Measurements from ENCODE around the gene PCMTD2. TPM values are rescaled to one million over a fixed set of nuclear protein-coding genes. Genes with fewer than 3 reads are reported as not detected.

PCMTD2 gene
- total RNA-seq, 2 donors from 2014 or later, result 23.3 to 35.7 TPM

DNA sequence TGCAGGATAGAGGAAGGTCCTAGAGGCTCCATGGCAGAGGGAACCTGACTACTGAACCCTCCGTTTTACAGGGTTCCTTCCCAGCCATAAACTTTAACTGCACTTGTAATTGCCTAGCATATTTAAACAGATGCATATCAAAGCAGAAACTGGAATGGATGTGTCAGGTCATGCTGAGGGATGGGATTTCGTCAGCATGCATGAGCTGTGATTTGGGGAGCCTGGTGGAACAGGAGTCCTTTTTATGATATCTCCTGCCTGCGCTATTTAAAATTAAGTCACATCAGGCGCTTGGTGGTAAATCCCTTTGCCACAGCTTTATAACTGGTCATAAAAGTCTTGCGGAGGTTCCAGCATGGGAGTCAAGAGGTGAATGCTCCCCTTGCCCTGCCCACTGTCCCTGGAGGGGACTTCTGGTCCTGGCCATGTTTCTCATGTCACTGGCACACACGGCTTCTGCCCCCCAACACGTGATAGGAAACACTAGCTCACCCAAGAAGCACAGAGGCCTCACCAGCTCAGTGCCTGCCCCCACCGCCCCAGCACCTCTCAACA, 26.0 kb upstream of the PCMTD2 start:
- DNase-seq, result peak; percentile 51
- Histone ChIP-seq H3K36me3 (no peaks in the 10 kb centered on the region), H3K4me3 (no peak overlapping the region), H3K9me3 (no peaks in the 10 kb centered on the region), H3K4me1 (peaks cover 3% of the 10 kb centered on the region), H3K9ac (ENCODE audit: low read depth in 2 of 2, low read length in 2 of 2) (no peak overlapping the region), H3K27ac (no peak overlapping the region), H3K27me3 (peaks cover 4% of the 10 kb centered on the region)
- no peak for TF ChIP-seq CTCF (IDR thresholded peaks at IDR 0.05)
- intact Hi-C loops (cut with DNase I), result no loop called here

- Histone ChIP-seq H3K4me1 (peaks cover 3% of the 10 kb centered on the region), H3K27ac (no peak overlapping the region), H3K27me3 (peaks cover 4% of the 10 kb centered on the region), H3K9ac (ENCODE audit: low read depth in 2 of 2, low read length in 2 of 2) (no peak overlapping the region), H3K9me3 (no peaks in the 10 kb centered on the region), H3K4me3 (no peak overlapping the region), H3K36me3 (no peaks in the 10 kb centered on the region)
- TF ChIP-seq CTCF (IDR thresholded peaks at IDR 0.05), result no peak
- no peak for DNase-seq
- intact Hi-C loops (cut with DNase I), result no loop called here
Measured at GRCh38 chr20:64230461-64231145, 24.9 kb upstream of the PCMTD2 start.

GRCh38 chr20:64231621-64232550, 23.7 kb upstream of the PCMTD2 start:
- intact Hi-C loops (cut with DNase I), result no loop called here
- H3K27me3 ChIP-seq, result peaks cover 3% of the 10 kb centered on the region
- H3K36me3 ChIP-seq, result no peaks in the 10 kb centered on the region
- DNase-seq, result no peak
- no peak overlapping the region for H3K9ac ChIP-seq (ENCODE audit: low read depth in 2 of 2, low read length in 2 of 2)
- H3K9me3 ChIP-seq, result no peaks in the 10 kb centered on the region
- H3K4me3 ChIP-seq, result no peak overlapping the region
- peaks cover 3% of the 10 kb centered on the region for H3K4me1 ChIP-seq
- no peak for TF ChIP-seq CTCF (IDR thresholded peaks at IDR 0.05)
- H3K27ac ChIP-seq, result no peak overlapping the region

- H3K9ac ChIP-seq (ENCODE audit: low read depth in 2 of 2, low read length in 2 of 2), result no peak overlapping the region
- intact Hi-C loops (cut with DNase I), result no loop called here
- H3K27me3 ChIP-seq, result no peaks in the 10 kb centered on the region
- no peak for TF ChIP-seq CTCF (IDR thresholded peaks at IDR 0.05)
- H3K4me3 ChIP-seq, result no peak overlapping the region
- no peaks in the 10 kb centered on the region for H3K36me3 ChIP-seq
- no peak for DNase-seq
- H3K4me1 ChIP-seq, result peaks cover 3% of the 10 kb centered on the region
- H3K27ac ChIP-seq, result no peak overlapping the region
- no peaks in the 10 kb centered on the region for H3K9me3 ChIP-seq
Measured at GRCh38 chr20:64232794-64233193, 22.8 kb upstream of the PCMTD2 start.

DNA sequence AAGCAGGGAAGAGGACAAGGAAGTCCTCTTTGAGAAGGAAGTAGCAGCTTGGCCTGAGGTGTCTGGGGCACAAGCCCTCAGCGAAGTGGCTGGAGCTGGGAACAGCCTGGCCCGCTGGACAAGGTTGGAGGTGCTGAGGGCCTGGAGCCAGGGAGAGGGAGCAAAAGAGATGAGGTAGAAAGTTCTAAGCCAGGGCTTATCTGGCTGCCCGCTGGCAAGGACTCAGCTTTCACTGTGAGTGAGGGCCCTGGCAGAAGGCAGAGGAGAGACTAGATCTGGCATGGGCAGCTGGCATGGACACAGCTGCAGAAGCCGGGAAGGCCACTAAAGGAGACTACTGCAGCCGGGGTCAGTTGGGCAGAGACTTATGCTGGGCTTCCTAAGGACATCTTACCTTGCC, 21.8 kb upstream of the PCMTD2 start:
- H3K4me1 ChIP-seq, result peaks cover 2% of the 10 kb centered on the region
- no peak for DNase-seq
- no peak overlapping the region for H3K9ac ChIP-seq (ENCODE audit: low read depth in 2 of 2, low read length in 2 of 2)
- no peaks in the 10 kb centered on the region for H3K36me3 ChIP-seq
- intact Hi-C loops (cut with DNase I), result no loop called here
- no peak overlapping the region for H3K27ac ChIP-seq
- no peak for TF ChIP-seq CTCF (IDR thresholded peaks at IDR 0.05)
- H3K9me3 ChIP-seq, result no peaks in the 10 kb centered on the region
- H3K4me3 ChIP-seq, result no peak overlapping the region
- no peaks in the 10 kb centered on the region for H3K27me3 ChIP-seq

Measured in colonic mucosa (tissue), 4 donors.